ENCODE data around the gene TMEFF1. TPM values are rescaled to one million over a fixed set of nuclear protein-coding genes. Genes with fewer than 3 reads are reported as not detected.

Gene TMEFF1
- total RNA-seq, 1 donor from 2014 or later: 14.8 TPM

- no peak overlapping the region for H3K27ac Mint-ChIP-seq (ENCODE audit: unreplicated experiment)
- no peaks in the 10 kb centered on the region for H3K27me3 Mint-ChIP-seq (ENCODE audit: low read depth, unreplicated experiment)
- Histone ChIP-seq H3K36me3 (ENCODE audit: insufficient read depth, low read length) (no peaks in the 10 kb centered on the region), H3K4me2 (ENCODE audit: low read length) (no peak overlapping the region), H3K27me3 (ENCODE audit: insufficient read depth, low read length) (no peaks in the 10 kb centered on the region), H4K20me1 (ENCODE audit: insufficient read depth, low read length) (no peaks in the 10 kb centered on the region), H3K4me3 (ENCODE audit: insufficient read depth, low read depth, low read length) (no peak overlapping the region), H3K9ac (ENCODE audit: low read length) (no peak overlapping the region), H3K4me1 (ENCODE audit: insufficient read depth, low read length) (no peaks in the 10 kb centered on the region), H3K79me2 (ENCODE audit: insufficient read depth, low read length) (no peaks in the 10 kb centered on the region), H3K27ac (ENCODE audit: low read depth, low read length) (no peak overlapping the region), H2AFZ (ENCODE audit: low read depth, low read length) (no peak overlapping the region), H3K9me3 (ENCODE audit: insufficient read depth, low read depth, low read length) (no peaks in the 10 kb centered on the region)
- H3K4me1 Mint-ChIP-seq (ENCODE audit: low read depth, unreplicated experiment): peaks cover 8% of the 10 kb centered on the region
- H3K9me3 Mint-ChIP-seq (ENCODE audit: unreplicated experiment): no peaks in the 10 kb centered on the region
- H3K36me3 Mint-ChIP-seq (ENCODE audit: low read depth, unreplicated experiment): no peaks in the 10 kb centered on the region
- no peak overlapping the region for H3K4me3 Mint-ChIP-seq (ENCODE audit: unreplicated experiment)
- DNase-seq (ENCODE audit: low read depth) (no peak), FAIRE-seq (no peak)
- TF ChIP-seq EZH2 (IDR thresholded peaks at IDR 0.05; ENCODE audit: insufficient read depth, low read length): no peak
- TF ChIP-seq, protein P1, sequence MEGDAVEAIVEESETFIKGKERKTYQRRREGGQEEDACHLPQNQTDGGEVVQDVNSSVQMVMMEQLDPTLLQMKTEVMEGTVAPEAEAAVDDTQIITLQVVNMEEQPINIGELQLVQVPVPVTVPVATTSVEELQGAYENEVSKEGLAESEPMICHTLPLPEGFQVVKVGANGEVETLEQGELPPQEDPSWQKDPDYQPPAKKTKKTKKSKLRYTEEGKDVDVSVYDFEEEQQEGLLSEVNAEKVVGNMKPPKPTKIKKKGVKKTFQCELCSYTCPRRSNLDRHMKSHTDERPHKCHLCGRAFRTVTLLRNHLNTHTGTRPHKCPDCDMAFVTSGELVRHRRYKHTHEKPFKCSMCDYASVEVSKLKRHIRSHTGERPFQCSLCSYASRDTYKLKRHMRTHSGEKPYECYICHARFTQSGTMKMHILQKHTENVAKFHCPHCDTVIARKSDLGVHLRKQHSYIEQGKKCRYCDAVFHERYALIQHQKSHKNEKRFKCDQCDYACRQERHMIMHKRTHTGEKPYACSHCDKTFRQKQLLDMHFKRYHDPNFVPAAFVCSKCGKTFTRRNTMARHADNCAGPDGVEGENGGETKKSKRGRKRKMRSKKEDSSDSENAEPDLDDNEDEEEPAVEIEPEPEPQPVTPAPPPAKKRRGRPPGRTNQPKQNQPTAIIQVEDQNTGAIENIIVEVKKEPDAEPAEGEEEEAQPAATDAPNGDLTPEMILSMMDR (IDR thresholded peaks at IDR 0.05; ENCODE audit: insufficient read depth, low read depth, low read length): no peak
Observed at GRCh38 chr9:100605405-100605804, 132.5 kb downstream of the TMEFF1 start.

GRCh38 chr9:100619194-100619593 is 146.2 kb downstream of the TMEFF1 start:
- DNase-seq (ENCODE audit: low read depth): no peak
- TF ChIP-seq, protein P1 (IDR thresholded peaks at IDR 0.05; ENCODE audit: insufficient read depth, low read depth, low read length): no peak
- no peak for TF ChIP-seq EZH2 (IDR thresholded peaks at IDR 0.05; ENCODE audit: insufficient read depth, low read length)

DNA sequence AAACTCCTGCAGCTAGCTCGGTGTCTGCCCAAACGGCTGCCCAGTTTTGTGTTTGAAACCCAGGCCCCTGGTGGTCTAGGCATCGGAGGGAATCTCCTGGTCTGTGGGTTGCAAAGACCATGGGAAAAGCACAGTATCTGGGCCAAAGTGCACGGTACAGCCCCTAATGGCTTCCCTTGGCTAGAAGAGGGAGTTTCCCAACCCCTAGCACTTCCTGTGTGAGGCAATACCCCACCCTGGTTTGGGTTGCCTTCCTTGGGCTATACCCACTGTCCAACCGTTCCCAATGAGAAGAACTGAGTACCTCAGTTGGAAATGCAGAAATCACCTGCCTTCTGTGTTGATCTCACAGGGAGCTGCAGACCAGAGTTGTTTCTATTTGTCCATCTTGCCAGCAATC is 146.7 kb downstream of the TMEFF1 start:
- H3K79me2 ChIP-seq (ENCODE audit: insufficient read depth, low read length): no peaks in the 10 kb centered on the region
- Mint-ChIP-seq H3K4me3 (ENCODE audit: unreplicated experiment) (no peak overlapping the region), H3K4me1 (ENCODE audit: low read depth, unreplicated experiment) (no peaks in the 10 kb centered on the region), H3K9me3 (ENCODE audit: unreplicated experiment) (peaks cover 15% of the 10 kb centered on the region), H3K27ac (ENCODE audit: unreplicated experiment) (no peak overlapping the region), H3K27me3 (ENCODE audit: low read depth, unreplicated experiment) (no peaks in the 10 kb centered on the region), H3K36me3 (ENCODE audit: low read depth, unreplicated experiment) (no peaks in the 10 kb centered on the region)
- no peaks in the 10 kb centered on the region for H4K20me1 ChIP-seq (ENCODE audit: insufficient read depth, low read length)
- H3K36me3 ChIP-seq (ENCODE audit: insufficient read depth, low read length): no peaks in the 10 kb centered on the region
- no peak overlapping the region for H3K4me2 ChIP-seq (ENCODE audit: low read length)
- H3K9ac ChIP-seq (ENCODE audit: low read length): no peak overlapping the region
- no peak overlapping the region for H2AFZ ChIP-seq (ENCODE audit: low read depth, low read length)
- H3K27ac ChIP-seq (ENCODE audit: low read depth, low read length): no peak overlapping the region
- TF ChIP-seq EZH2 (IDR thresholded peaks at IDR 0.05; ENCODE audit: insufficient read depth, low read length): no peak
- TF ChIP-seq, protein P1 (IDR thresholded peaks at IDR 0.05; ENCODE audit: insufficient read depth, low read depth, low read length): no peak
- no peaks in the 10 kb centered on the region for H3K9me3 ChIP-seq (ENCODE audit: insufficient read depth, low read depth, low read length)
- FAIRE-seq: no peak
- no peak for DNase-seq (ENCODE audit: low read depth)
- H3K4me3 ChIP-seq (ENCODE audit: insufficient read depth, low read depth, low read length): no peak overlapping the region
- H3K4me1 ChIP-seq (ENCODE audit: insufficient read depth, low read length): no peaks in the 10 kb centered on the region
- no peaks in the 10 kb centered on the region for H3K27me3 ChIP-seq (ENCODE audit: insufficient read depth, low read length)

More at GRCh38 chr9:100619194-100619593, 146.2 kb downstream of the TMEFF1 start:
- H3K36me3 ChIP-seq (ENCODE audit: insufficient read depth, low read length): no peaks in the 10 kb centered on the region
- no peaks in the 10 kb centered on the region for H3K4me1 ChIP-seq (ENCODE audit: insufficient read depth, low read length)
- H3K27me3 ChIP-seq (ENCODE audit: insufficient read depth, low read length): no peaks in the 10 kb centered on the region
- no peak overlapping the region for H3K4me2 ChIP-seq (ENCODE audit: low read length)
- H3K27ac ChIP-seq (ENCODE audit: low read depth, low read length): no peak overlapping the region
- no peak for FAIRE-seq
- H3K4me3 Mint-ChIP-seq (ENCODE audit: unreplicated experiment): no peak overlapping the region
- no peak overlapping the region for H2AFZ ChIP-seq (ENCODE audit: low read depth, low read length)
- H3K4me3 ChIP-seq (ENCODE audit: insufficient read depth, low read depth, low read length): no peak overlapping the region
- H4K20me1 ChIP-seq (ENCODE audit: insufficient read depth, low read length): no peaks in the 10 kb centered on the region
- no peaks in the 10 kb centered on the region for H3K9me3 ChIP-seq (ENCODE audit: insufficient read depth, low read depth, low read length)
- no peaks in the 10 kb centered on the region for H3K36me3 Mint-ChIP-seq (ENCODE audit: low read depth, unreplicated experiment)
- no peaks in the 10 kb centered on the region for H3K4me1 Mint-ChIP-seq (ENCODE audit: low read depth, unreplicated experiment)
- H3K9ac ChIP-seq (ENCODE audit: low read length): no peak overlapping the region
- no peak overlapping the region for H3K27ac Mint-ChIP-seq (ENCODE audit: unreplicated experiment)
- H3K79me2 ChIP-seq (ENCODE audit: insufficient read depth, low read length): no peaks in the 10 kb centered on the region
- H3K27me3 Mint-ChIP-seq (ENCODE audit: low read depth, unreplicated experiment): no peaks in the 10 kb centered on the region
- peaks cover 15% of the 10 kb centered on the region for H3K9me3 Mint-ChIP-seq (ENCODE audit: unreplicated experiment)

All from astrocyte (in vitro differentiated cells and primary cell).